GM18870 (cell line): ENCODE data around the gene FAAP20.

ENCODE experiments used
- ATAC-seq: cut with Tn5 transposase; IDR thresholded peaks from one replicate; pipeline ENCODE4 v1.9.1; 2021; ENCODE audit warnings: moderate library complexity; ENCODE audit not compliant: unreplicated experiment

The FAAP20 gene

DNA sequence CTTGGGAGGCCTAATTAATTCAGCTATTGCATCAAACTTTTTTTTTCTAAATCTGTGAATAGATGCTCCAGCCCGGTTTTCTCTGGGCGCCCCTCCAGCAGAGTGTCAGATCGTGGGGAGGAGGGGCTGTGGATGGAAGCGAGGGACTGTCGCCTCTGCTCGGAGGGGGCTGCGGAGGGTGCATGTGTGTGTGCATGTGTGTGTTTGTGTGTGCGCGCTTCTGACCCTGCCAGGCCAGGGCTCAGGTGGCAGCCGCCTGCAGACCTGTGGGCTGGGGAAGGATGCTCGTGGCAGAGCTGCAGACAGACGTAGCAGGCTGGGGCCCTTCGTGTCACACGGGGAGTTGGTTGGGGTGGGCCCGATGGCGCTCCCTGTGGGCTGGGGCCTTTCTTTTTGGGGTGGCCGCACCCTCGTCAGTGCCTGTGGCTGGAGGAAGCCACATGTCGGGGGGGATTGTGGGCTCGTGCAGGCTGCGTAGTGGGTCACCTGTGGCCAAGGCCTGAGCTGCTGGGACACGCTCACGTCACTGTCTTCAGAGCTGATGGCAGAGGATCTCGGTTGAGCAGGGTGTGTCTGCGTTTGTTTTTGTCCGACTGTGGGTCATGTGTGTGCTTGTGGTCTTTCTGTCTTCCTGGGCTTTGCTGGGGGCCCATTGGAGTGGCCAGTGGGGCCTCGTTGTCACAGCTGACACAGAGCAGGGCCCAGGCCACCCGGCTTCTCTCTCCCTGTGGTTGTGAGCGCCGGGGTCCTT is 36.4 kb upstream of the FAAP20 start:
- no peak for ATAC-seq

DNA sequence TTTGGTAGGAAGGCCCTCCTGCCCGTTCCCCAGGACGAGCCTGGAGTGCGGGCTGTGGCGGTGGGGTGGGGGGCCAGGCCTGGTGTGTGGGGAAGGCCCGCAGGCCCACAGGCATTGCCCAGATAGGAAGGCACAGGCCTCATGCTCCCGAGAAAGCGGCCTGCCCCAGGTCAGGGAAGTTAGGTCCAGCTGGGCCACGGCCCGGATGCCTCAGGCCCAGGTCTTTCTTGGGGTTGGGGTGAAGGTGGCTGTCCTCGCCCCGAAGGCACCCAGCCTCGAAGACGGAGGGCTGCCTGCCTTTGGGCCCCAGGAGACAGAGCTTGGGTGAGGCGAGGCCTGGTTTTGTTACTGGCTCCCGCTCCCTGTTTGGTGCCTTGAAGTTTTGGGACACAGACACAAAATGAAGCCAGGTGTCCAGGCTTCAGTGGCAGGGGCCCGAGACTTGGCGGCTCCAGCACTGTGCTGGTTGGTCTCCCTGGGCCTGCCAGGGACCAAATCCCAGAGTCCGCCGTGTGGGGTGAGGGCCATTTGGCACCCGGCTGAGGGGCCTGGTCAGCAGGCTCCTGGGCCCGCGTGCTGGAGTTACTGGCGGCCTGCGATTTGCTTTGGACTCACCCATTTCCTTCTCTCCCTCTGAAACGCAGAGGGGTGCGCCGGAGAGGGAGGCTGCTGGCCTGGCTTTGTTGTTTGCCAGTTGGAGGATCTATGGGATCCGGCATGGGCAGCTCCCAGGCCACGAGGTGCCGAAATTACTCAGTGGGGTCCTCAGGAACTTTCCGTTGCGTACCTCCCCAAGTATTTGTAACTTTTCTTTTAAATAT is 35.5 kb upstream of the FAAP20 start:
- no peak for ATAC-seq

DNA sequence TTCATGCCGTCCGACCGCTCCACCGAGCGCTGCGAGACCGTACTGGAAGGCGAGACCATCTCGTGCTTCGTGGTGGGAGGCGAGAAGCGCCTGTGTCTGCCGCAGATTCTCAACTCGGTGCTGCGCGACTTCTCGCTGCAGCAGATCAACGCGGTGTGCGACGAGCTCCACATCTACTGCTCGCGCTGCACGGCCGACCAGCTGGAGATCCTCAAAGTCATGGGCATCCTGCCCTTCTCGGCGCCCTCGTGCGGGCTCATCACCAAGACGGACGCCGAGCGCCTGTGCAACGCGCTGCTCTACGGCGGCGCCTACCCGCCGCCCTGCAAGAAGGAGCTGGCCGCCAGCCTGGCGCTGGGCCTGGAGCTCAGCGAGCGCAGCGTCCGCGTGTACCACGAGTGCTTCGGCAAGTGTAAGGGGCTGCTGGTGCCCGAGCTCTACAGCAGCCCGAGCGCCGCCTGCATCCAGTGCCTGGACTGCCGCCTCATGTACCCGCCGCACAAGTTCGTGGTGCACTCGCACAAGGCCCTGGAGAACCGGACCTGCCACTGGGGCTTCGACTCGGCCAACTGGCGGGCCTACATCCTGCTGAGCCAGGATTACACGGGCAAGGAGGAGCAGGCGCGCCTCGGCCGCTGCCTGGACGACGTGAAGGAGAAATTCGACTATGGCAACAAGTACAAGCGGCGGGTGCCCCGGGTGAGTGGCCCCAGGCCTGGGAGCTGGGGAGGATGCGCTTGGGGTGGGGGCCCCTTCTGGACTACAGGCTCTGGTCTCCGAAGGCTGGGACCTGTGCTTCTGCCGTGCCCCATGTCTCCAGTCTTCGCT is 34.7 kb upstream of the FAAP20 start:
- no peak for ATAC-seq

DNA sequence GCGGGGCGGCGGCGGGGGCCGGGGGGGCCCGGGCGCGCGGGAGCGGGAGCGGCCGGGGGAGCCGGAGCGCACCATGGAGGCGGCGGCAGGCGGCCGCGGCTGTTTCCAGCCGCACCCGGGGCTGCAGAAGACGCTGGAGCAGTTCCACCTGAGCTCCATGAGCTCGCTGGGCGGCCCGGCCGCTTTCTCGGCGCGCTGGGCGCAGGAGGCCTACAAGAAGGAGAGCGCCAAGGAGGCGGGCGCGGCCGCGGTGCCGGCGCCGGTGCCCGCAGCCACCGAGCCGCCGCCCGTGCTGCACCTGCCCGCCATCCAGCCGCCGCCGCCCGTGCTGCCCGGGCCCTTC is 34.1 kb upstream of the FAAP20 start:
- ATAC-seq = no peak

DNA sequence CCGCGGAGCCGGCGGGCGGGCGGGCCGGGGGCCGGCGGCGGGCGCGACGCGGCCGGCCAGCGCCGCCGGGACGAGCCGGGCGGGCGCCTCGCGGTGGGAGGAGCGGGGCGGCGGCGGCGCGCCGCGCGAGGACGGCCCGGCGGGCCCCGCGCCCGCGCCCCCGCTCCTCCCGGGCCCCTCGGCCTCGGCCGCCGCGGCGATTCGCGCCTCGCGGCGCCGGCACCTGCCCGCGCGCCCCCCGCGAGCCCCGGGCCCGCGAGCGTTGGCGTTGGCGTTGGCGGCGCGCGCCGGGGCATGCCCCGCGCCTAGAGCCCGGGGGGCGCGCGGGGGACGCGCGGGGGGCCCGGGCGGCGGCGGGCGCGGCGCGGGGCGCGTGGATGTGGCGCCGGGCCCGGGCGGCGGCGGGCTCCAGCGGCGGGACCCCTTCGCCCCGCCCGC is 33.6 kb upstream of the FAAP20 start, which contains the start of gene SKI:
Gene SKI, plus strand, starts transcription at position 163 of the 438 bp plus-strand sequence. CDS start 448 bp downstream, outside the sequence.
- ATAC-seq = no peak

DNA sequence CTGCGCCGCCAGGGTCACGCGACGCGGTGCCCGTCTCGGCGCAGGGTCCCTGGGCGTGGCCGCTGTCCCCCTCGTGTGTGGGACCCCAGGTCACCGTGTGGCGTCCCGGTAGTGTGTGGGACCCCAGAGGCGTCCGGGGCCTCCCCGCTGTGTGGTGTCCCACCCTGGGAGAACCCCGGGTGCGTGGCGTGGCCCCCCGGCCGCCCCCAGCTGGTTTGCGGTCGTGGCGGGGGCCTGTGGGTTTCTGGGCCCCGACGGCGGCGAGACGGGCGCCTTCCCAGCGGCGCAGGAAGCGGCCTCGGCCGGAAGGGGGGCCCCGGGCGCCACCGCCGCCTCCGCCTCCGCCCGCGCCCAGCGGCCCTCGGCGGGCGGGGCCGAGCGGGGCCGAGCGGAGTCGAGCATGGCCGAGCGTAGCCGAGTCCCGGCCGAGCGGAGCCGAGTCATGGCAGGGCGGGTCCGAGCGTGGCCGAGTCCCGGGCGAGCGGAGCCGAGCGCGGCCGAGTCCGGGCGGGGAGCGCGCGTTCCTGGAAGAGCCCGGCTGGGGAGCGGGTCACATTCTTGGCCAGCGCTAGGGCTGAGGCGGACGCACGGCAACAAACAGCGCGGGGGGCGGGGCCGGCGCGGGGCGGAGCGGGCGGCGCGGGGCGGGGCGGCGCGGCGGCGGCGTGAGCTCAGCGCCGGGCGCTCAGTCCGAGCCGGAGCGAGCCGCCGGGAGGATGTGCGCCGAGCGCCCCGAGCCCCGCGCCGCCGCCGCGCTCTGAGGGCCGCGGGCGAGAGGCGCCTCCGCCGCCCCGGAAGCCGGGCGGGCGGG is 33.0 kb upstream of the FAAP20 start:
- peak; percentile 55 for ATAC-seq

DNA sequence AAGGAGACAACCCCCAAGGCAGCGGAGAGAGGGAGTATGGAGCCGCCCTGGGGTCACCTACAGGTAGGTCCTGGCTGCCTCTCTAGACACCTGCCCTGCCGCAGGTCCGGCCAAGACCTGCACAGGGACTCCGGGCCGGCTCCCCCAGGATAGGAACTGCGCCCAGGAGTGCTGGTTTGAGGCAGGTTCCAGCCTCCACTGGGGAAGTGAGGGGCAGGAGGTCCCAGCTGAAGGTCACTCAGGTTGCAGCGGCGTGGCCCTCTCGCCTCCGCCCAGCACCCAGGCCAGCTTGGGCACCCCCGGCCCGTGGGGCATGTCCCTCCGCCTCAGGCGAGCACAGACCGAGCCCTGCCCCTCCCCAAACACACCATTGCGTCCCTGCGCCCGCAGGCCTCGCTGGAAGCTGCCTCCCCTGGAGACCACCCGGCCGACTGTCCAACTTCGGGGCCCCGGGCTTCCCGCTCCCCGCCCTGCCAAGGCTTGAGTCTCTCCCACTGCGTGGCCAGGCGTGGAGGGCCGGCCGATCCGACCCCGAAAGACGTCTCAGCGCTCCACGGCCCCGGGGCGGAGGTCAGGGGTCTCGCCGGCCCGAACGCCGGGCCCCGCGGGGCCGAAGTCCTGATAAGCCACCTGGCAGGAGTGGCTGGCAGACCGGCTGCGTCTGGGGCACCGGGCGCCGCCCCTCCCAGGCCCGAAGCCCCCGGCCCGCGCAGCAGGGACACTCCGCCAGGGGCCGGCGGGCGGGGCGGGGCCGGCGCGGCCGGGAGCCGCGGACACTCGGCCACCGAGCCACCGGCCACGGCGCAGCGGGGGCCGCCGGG is 32.2 kb upstream of the FAAP20 start:
- no peak for ATAC-seq

DNA sequence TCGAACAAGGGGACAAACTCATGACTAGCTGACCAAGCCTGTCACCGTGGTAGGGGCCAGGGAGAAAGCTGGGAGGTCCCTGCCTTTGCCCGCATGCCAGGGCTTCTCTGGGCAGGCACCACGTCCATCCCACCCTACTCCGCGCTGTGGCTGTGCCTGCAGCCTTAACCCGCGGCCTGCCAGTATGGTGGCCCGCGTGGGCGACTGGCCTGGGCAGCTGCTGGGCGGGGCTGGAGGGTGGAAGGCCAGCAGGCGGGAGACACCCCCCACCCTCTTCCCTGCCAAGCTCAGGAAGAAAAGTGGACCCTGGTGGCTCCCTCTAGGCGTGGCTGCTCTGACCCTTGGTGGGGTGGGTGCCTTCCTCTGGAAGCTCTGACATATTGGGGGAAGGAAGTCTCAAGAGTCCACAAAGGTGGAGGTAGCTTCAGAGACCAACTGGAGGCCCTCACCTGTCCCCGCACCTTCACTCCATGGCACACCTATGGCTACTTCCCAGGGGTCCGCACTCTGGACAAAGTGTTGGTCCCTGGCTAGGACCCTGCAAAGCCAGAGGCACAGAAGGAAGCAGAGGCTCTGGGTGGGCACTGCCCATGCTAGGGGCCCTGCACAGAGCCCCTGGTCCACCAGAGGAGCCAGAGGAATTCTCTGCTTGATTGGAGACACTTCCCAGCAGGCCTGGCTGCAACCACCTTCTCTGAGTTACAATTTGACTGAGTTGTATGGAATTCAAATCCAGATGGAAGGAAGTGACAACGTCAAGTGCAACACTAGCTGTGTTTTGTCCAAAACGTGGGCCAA is 30.3 kb upstream of the FAAP20 start:
- ATAC-seq = no peak

DNA sequence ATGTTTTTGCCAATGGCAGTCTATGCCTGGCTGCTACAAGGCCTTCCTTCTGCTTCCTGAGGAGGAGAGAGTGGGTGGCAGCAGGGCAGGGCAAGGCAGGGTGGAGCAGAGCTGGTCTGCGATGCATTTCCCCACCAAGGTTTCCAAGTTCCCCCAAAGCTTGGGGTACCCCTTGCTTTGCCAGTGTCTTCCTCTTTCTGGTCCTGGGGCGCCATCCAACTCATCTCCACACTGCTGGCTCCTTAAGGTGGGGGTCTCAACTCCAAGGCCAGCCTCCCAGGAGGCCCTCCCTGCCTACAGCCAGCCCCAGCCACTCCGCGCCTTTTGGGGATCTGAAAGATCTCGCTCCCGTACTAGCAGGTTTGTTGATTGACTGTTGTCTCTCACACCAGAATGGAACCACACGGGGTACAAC is 29.6 kb upstream of the FAAP20 start:
- no peak for ATAC-seq

DNA sequence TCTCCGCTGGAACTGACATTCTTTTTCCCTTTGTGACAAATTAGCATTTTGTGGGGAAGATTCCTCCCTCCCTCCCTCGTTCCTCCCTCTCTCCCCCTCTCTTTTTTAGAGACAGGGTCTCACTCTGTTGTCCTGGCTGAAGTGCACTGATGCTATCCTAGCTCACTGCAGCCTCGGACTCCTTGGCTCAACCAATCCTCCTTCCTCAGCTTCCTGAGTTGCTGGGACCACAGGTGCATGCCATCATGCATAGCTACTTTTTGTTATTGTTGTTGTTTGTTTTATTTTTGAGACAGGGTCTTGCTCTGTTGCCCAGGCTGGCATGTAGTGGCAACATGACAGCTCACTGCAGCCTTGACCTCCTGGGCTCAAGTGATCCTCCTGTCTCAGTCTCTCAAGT is 26.7 kb upstream of the FAAP20 start:
- no peak for ATAC-seq

DNA sequence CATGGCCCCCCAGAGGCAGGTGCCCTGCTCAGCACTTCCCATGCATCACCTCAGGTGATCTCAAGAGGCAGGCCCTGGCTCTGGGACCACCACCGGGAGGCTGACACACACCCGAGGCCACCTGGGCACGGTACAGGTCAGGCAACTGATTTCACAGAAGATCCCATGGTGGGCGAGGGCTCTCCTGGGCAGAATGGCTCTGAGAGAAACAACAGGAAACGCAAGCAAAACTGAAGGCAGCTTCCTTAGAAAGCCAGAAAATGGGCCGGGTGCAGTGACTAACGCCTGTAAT is 22.1 kb upstream of the FAAP20 start:
- ATAC-seq = no peak

DNA sequence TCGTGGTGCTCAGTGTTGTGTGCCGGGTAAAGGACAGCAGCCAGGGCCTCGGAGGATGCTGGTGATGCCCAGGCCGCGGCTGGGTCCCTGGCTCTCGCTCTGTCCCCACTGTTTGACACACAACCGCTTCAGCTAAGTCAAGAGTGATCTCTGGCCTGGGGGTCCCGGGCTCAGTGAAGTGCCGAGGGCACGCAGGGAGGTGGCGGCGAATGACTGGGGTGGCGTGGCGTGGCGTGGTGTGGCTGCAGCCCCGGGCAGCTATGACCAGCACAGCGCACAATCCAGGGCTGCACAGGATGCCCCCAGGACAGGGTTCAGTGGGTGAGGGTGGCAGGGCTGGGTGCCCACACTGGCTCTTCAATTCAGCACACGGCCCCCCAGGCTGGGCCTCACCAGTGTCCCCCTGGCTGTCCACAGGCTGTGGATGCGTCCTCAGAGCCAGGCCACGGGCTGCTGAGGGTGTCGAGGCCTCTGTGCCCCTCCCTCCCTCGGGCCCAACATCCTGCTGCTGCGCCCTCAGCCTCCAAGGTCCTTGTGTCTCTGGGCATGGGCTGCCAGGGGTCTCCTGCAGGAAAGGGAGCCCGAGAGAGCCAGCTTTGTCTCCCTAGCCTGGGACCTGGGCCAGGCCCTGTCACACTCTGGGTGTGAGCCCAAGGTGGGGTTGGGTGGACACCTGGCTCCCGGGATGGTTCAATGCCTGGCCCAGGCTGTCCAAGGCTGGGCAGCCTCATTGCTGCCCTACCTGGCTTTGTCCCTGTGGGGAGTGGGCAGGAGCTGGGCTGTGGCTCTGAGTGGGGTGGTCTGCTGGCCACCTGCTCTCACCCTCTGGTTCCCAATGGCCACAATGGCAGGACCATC is 21.6 kb upstream of the FAAP20 start:
- no peak for ATAC-seq

DNA sequence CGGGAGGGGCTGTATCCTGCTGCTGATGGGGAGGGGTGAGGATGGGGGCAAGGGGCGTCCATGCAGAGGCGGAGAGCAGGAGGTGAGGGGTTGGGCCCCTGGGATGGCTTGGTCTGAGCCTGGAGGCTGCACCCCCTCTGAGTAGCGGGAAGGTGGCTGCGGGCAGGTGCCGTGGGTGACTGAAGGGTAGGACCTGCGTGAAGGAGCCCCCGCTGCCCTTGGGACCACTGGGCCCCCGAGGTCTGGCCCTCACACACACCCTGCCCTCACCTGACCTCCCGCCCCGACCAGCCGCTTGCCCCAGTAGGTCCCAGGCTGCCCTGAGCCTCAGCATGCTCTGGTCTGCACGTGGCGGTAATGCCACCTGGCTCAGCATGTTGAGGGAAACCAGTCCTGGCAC is 20.8 kb upstream of the FAAP20 start:
- ATAC-seq = no peak

DNA sequence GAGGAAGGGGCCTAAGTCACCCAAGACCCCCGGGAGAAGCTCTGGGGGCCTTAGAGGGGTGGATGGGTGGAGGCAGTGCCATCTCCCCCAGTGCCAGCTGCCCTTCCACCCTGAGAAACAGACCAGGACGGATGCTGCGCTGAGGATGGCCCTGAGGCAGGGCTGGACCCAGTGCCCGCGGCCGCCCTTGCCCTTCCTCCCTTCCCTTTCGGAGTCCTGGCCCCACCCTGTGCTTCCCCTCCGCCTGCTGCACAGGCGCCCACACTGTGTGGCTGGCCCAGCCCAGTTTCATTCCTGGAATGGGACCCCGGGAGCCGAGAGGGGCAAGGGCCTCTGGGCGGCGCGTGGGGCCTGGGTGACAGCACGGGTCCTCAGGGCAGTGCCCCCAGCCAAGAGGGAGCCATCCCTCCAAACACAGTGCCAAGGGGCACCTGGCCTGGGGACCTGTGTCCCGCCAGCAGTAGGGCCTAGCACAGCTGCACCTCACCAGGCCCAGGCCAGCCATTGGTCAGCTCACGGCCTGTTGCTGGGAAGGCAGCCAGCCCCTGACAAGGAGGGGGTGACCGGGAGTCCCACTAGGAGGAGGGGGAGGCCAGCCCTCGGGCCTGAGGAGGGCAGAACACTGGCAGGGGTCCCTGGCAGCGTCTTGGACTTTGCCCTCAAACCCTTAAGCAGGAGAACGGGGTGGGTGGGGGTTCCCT is 20.1 kb upstream of the FAAP20 start:
- no peak for ATAC-seq

DNA sequence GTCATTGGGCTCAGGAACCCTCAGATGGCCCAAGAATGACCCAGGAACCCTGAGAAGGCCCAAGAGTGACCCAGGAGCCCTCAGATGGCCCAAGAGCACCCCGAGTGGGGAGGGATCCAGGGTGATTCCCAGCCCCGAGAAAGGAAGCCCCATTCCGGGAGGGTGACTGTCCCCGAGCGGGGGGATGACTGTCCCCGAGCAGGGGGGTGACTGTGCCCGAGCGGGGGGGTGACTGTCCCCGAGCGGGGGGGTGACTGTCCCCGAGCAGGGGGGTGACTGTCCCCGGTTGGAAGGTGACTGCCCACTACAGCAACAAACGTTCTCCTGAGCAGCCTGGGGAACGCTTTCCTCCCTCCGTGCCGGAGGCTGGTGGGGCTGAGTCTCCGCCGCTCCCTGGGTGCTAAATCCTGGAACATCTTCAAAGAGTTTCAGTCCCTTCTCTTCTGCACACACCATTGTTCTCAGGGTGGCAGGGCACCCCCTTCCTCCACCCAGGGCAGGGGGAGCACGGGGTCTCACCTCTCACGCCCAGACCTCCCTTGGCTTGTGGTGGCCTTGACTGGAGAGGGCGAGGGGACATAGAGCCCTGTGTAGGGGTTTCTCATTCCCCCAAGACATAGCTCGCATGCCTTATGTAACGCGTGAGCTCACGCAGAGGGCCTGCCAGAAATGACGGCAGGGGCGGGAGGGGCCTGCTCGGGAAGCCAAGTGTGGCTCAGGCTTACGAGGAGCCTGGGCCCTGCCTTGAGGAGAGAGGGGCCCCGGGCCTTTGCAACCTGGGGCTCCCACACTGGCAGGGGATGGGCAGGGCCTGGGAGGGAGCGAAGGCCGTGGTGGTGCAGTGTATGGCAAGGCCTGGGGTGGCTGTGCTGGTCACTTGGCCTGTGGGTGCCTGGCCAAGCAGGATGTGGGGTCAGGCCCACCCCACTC is 19.3 kb upstream of the FAAP20 start:
- ATAC-seq = no peak
